Measurements from ENCODE around the gene HOXB2.

DNA sequence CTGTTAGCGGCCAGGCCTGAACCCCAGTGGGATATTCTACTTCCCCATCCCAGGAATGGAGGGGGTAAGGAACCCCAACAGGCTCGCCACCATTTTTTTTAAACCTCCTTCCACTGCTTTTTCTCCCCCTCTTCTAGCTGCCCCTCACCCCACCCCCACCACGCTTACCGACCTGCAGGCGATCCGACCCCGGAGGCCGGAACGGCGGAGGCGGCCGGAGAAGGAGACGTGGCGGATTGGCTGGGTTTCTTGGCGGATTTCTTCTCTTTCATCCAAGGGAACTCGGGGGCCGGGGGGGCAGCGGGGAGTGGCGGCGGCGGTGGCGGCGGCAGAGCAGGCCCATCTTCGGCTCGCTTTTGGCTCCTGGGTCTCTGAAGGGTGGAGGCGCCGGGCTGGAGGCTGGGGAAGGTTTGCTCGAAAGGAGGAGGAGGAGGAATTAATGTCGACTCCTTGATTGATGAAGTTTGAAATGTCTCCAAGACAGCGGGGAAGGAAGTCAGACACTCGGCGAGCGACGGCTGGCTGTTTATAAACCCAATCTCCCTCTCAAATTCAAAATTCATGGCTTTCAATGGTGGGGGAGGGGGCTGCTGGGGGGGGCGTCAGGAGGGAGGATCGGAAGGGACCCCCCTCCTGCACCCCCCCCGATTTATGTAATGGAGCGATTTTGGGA lies 424 bp downstream of the HOXB2 start:
- TF ChIP-seq, protein P1, sequence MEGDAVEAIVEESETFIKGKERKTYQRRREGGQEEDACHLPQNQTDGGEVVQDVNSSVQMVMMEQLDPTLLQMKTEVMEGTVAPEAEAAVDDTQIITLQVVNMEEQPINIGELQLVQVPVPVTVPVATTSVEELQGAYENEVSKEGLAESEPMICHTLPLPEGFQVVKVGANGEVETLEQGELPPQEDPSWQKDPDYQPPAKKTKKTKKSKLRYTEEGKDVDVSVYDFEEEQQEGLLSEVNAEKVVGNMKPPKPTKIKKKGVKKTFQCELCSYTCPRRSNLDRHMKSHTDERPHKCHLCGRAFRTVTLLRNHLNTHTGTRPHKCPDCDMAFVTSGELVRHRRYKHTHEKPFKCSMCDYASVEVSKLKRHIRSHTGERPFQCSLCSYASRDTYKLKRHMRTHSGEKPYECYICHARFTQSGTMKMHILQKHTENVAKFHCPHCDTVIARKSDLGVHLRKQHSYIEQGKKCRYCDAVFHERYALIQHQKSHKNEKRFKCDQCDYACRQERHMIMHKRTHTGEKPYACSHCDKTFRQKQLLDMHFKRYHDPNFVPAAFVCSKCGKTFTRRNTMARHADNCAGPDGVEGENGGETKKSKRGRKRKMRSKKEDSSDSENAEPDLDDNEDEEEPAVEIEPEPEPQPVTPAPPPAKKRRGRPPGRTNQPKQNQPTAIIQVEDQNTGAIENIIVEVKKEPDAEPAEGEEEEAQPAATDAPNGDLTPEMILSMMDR (conservative IDR thresholded peaks at IDR 0.05; ENCODE audit: low read length), result no peak
- TF ChIP-seq EZH2phosphoT487 (IDR thresholded peaks at IDR 0.05; ENCODE audit: borderline replicate concordance, low read depth, low read length), result no peak
